Right lobe of liver (tissue), 4 donors: Measurements from ENCODE around the gene DIS3L2.
"Not testable (repeated sequence)": the region's sequence is repeated elsewhere in the genome, so short reads cannot be mapped to it uniquely, and the experiment has no call there.

Experiments
- CTCF ChIP-seq, 4 donors: fragments of 200-600 bp in 3 of 4; fragments of 450-650 bp in 1 of 4; IDR thresholded peaks; one replicate each; pipeline versions ENCODE4 v1.5.1 to v1.8.0; 2016 to 2022; ENCODE audit warnings: antibody characterized with exemption in 4 of 4, mild to moderate bottlenecking in 2 of 4
- POLR2A ChIP-seq: fragments of 450-650 bp; IDR thresholded peaks from one replicate; pipeline ENCODE4 v1.6.1; 2017; ENCODE audit warnings: antibody characterized with exemption, mild to moderate bottlenecking
- donor health status: DM: no; HTN: no; CAD: no.
- donor health status: DM: no; HTN: no; CAD: no.
- donor health status: DM: no; HTN: yes; CAD: no.

GRCh38 chr2:232364806-232365594 lies 403.5 kb downstream of the DIS3L2 start:
- not testable (repeated sequence) for TF ChIP-seq CTCF (IDR thresholded peaks at IDR 0.05); POLR2A
